Hepatocyte (in vitro differentiated cells): Measurements from ENCODE around the gene PSEN1. TPM values are rescaled to one million over a fixed set of nuclear protein-coding genes. Genes with fewer than 3 reads are reported as not detected.

Experiments
- DNase-seq: peaks from one replicate; pipeline ENCODE4 v3.0.0-alpha.2; 2016; ENCODE audit warnings: low spot score
- H2AFZ ChIP-seq: fragments of 200-600 bp; sonication (generic); 2 replicates; pipeline ENCODE4 v1.6.0; 2016; ENCODE audit warnings: antibody characterized with exemption, mild to moderate bottlenecking
- H3K27ac ChIP-seq: fragments of 200-600 bp; sonication (generic); 2 replicates; pipeline ENCODE4 v1.5.1; 2016; ENCODE audit warnings: mild to moderate bottlenecking
- H3K27me3 ChIP-seq: fragments of 200-600 bp; sonication (generic); 2 replicates; pipeline ENCODE4 v1.6.1; 2016
- H3K36me3 ChIP-seq: fragments of 200-600 bp; sonication (generic); replicated peaks from 2 replicates; pipeline ENCODE4 v1.5.1; 2016; ENCODE audit warnings: low read depth; ENCODE audit not compliant: insufficient read depth
- H3K4me1 ChIP-seq: fragments of 200-600 bp; sonication (generic); 2 replicates; pipeline ENCODE4 v1.5.1; 2016; ENCODE audit warnings: mild to moderate bottlenecking, moderate library complexity; ENCODE audit not compliant: insufficient read depth
- H3K4me2 ChIP-seq: fragments of 200-600 bp; sonication (generic); 2 replicates; pipeline ENCODE4 v1.6.0; 2016
- H3K4me3 ChIP-seq: fragments of 200-600 bp; sonication (generic); 2 replicates; pipeline ENCODE4 v1.5.1; 2016; ENCODE audit warnings: mild to moderate bottlenecking
- H3K79me2 ChIP-seq: fragments of 200-600 bp; sonication (generic); 2 replicates; pipeline ENCODE4 v1.6.0; 2017; ENCODE audit warnings: mild to moderate bottlenecking
- H3K9me2 ChIP-seq: fragments of 200-600 bp; sonication (generic); replicated peaks from 2 replicates; pipeline ENCODE4 v1.6.0; 2017; ENCODE audit warnings: mild to moderate bottlenecking; ENCODE audit not compliant: insufficient read depth
- H3K9me3 ChIP-seq: fragments of 200-600 bp; sonication (generic); 2 replicates; pipeline ENCODE4 v1.5.1; 2016; ENCODE audit warnings: low read depth, mild to moderate bottlenecking
- H4K20me1 ChIP-seq: fragments of 200-600 bp; sonication (generic); 2 replicates; pipeline ENCODE4 v1.6.0; 2016; ENCODE audit warnings: mild to moderate bottlenecking; ENCODE audit not compliant: insufficient read depth, poor library complexity, severe bottlenecking
- EZH2 ChIP-seq: fragments of 200-600 bp; sonication (generic); IDR thresholded peaks from 2 replicates; pipeline ENCODE4 v1.6.1; 2016; ENCODE audit warnings: antibody characterized with exemption, mild to moderate bottlenecking, borderline replicate concordance
- EZH2phosphoT487 ChIP-seq: fragments of 200-600 bp; sonication (generic); IDR thresholded peaks from one replicate; pipeline ENCODE4 v1.6.1; 2018; ENCODE audit warnings: antibody characterized with exemption, mild to moderate bottlenecking, low read depth, moderate library complexity; ENCODE audit not compliant: unreplicated experiment, severe bottlenecking
- WGBS: methylation state at CpG from one replicate; pipeline ENCODE4 v1.1.6; 2016; ENCODE audit warnings: low lambda C conversion rate; ENCODE audit errors: missing lambda C conversion rate; 5-methylcytosine and 5-hydroxymethylcytosine counted together
- polyA plus RNA-seq: library from polyadenylated mRNA; unstranded; fragments of >200 nt; fragmentation: Nextera tagmentation; extraction: Ambion mirVana; gene quantifications from 2 replicates; pipeline ENCODE4 v1.2.1, GENCODE V29; 2016
- total RNA-seq: library from RNA; depleted of rRNA; stranded (reverse); fragments of >200 nt; gene quantifications from 2 replicates; pipeline ENCODE4 v1.2.3, GENCODE V29; 2014
- TF ChIP-seq, protein P1 (sequence below): fragments of 200-600 bp; sonication (generic); IDR thresholded peaks from 2 replicates; pipeline ENCODE4 v1.5.1; 2016; ENCODE audit warnings: antibody characterized with exemption, mild to moderate bottlenecking; ENCODE audit not compliant: poor library complexity

Gene PSEN1
- total and polyA plus RNA-seq, 2 experiments from 2014 or later = 65.6 to 71.6 TPM

DNA sequence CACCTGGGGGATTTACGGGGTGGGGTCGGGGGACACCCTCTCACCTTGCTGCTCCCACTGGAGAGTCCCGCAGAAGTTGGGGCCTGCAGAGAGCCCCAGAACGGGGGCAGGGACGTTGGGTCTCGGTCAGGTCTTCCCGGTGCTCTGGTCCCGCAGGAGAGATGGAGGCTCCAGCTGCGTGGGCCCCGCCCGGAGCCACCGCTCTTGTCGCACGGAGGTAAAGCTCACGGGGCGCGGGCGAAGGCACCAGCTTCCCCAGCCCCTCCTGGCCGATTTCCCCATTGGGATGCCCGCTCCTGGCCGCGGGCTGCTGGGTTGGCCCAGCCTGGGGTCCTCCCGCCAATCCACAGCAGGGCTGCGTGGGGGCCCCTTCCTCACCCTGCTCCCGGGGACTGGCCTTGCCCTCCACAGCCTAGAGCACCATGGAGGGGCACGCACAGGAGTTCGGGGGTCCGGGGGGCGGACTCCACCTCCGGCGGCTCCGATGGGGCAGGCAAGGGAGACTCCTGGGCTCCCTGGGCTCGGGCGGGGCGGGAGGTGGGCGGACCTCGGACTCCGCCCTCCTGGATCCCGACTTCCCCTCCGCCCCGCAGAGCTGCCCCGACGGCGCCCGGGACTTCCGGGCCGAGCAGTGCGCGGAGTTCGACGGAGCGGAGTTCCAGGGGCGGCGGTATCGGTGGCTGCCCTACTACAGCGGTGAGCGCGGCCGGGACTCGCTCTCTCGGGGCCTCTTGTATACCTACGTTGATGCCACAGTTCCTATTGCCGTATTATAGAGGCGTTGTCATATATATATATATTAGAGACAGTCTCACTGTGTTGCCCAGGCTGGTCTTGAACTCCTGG, 109.4 kb downstream of the PSEN1 start:
- no peaks in the 10 kb centered on the region for H3K9me2 ChIP-seq
- H3K27ac ChIP-seq = no peak overlapping the region
- peaks cover 1% of the 10 kb centered on the region for H3K27me3 ChIP-seq
- H3K9me3 ChIP-seq = no peaks in the 10 kb centered on the region
- H4K20me1 ChIP-seq = no peaks in the 10 kb centered on the region
- no peaks in the 10 kb centered on the region for H3K79me2 ChIP-seq
- DNase-seq = peak; percentile 76
- peaks cover 5% of the 10 kb centered on the region for H3K4me1 ChIP-seq
- H3K4me3 ChIP-seq = peak overlapping the region; percentile 23
- peak overlapping the region; percentile 39 for H2AFZ ChIP-seq
- 38% methylated on average over 31 of the region's 64 CpGs for WGBS
- H3K4me2 ChIP-seq = peak overlapping the region; percentile 90
- no peaks in the 10 kb centered on the region for H3K36me3 ChIP-seq
- TF ChIP-seq, protein P1, sequence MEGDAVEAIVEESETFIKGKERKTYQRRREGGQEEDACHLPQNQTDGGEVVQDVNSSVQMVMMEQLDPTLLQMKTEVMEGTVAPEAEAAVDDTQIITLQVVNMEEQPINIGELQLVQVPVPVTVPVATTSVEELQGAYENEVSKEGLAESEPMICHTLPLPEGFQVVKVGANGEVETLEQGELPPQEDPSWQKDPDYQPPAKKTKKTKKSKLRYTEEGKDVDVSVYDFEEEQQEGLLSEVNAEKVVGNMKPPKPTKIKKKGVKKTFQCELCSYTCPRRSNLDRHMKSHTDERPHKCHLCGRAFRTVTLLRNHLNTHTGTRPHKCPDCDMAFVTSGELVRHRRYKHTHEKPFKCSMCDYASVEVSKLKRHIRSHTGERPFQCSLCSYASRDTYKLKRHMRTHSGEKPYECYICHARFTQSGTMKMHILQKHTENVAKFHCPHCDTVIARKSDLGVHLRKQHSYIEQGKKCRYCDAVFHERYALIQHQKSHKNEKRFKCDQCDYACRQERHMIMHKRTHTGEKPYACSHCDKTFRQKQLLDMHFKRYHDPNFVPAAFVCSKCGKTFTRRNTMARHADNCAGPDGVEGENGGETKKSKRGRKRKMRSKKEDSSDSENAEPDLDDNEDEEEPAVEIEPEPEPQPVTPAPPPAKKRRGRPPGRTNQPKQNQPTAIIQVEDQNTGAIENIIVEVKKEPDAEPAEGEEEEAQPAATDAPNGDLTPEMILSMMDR = no peak
- TF ChIP-seq EZH2 (no peak), EZH2phosphoT487 (no peak)

DNA sequence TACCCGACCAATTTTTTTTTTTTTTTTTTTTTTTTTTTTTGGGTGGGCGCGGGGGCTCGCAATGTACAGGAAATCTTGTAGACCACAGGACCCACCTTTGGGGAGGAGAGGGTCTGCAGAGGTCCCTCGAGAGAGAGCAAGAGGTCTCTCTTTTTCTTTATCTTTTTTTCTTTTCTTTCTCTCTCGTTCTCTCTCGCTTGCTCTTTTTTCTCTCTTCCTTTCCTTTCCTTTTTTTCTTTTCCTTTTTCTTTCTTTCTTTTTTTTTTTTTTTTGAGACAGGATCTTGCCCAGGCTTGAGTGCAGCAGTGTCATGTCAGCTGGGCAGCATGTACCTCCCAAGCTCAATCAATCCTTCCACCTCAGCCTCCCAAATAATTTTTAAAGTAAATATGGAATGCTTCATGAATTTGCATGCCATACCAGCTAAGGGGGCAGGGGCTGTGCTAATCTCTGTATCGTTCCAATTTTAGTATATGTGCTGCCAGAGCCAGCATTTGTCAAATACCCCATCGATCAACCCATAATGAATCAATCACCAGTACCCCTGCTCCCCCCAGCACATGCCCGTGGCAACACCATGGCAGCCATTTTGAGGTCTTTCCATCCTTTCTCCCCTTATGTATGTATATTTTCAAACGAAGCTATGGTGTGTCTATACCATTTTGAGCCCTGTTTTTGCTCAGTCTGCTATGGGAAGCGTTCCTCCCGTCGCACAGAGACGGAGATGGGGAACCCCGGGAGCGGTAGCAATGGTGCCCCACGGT, 110.3 kb downstream of the PSEN1 start:
- DNase-seq = no peak
- H4K20me1 ChIP-seq = no peaks in the 10 kb centered on the region
- H3K4me1 ChIP-seq = peaks cover 5% of the 10 kb centered on the region
- H3K27ac ChIP-seq = no peak overlapping the region
- no peaks in the 10 kb centered on the region for H3K79me2 ChIP-seq
- H3K9me2 ChIP-seq = no peaks in the 10 kb centered on the region
- H3K4me2 ChIP-seq = peak overlapping the region; percentile 90
- H3K27me3 ChIP-seq = no peaks in the 10 kb centered on the region
- H3K36me3 ChIP-seq = no peaks in the 10 kb centered on the region
- peak overlapping the region; percentile 23 for H3K4me3 ChIP-seq
- no peaks in the 10 kb centered on the region for H3K9me3 ChIP-seq
- 87% methylated on average over 14 of the region's 18 CpGs for WGBS
- no peak for TF ChIP-seq EZH2
- TF ChIP-seq, protein P1 = no peak
- TF ChIP-seq EZH2phosphoT487 = no peak
- peak overlapping the region; percentile 39 for H2AFZ ChIP-seq

DNA sequence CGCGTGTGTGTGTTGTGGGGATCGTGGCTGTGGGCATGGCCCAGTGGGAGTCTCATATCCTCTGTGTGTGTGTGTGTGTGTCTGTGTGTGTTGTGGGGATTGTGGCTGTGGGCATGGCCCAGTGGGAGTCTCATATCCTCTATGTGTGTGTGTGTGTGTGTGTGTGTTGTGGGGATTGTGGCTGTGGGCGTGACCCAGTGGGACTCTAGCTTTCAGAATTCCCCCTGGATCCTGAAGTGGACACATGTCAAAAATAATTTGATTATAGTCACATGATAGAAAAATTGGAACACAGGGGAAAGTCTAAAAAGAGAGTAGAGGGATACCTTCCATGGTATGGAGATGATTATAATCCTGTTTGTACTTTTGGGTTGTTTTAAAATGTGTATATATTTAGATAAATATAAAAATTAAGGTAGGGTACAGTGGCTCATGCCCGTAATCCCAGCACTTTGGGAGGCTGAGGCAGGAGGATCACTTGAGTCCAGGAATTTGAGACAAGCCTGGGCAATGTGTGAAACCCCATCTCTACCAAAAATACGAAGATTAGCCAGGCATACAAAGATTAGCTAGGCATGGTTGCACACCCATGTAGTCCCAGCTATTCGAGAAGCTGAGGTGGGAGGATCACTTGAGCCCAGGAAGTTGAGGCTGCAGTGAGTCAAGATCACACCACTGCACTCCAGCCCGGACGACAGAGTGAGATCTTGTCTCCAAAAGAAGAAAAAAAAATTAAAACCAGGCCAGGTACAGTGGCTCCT, 112.0 kb downstream of the PSEN1 start:
- DNase-seq = no peak
- Histone ChIP-seq H3K9me2 (no peaks in the 10 kb centered on the region), H3K4me1 (peaks cover 5% of the 10 kb centered on the region), H2AFZ (no peak overlapping the region), H3K27me3 (no peaks in the 10 kb centered on the region), H3K27ac (no peak overlapping the region), H3K9me3 (no peaks in the 10 kb centered on the region), H3K4me2 (no peak overlapping the region), H4K20me1 (no peaks in the 10 kb centered on the region), H3K4me3 (no peak overlapping the region), H3K79me2 (no peaks in the 10 kb centered on the region), H3K36me3 (no peaks in the 10 kb centered on the region)
- TF ChIP-seq EZH2 (no peak), EZH2phosphoT487 (no peak)
- TF ChIP-seq, protein P1 = no peak
- WGBS = 77% methylated on average over 6 of the region's 9 CpGs
